HUES48 (cell line): ENCODE measurements around the gene PKIG.
"Not testable (repeated sequence)": the region's sequence is repeated elsewhere in the genome, so short reads cannot be mapped to it uniquely, and the experiment has no call there.

Source experiments
- H3K27ac ChIP-seq: one replicate; pipeline ENCODE4 v1.7.0; 2013; ENCODE audit warnings: low read depth, low read length, inconsistent platforms
- H3K27me3 ChIP-seq: 2 replicates; pipeline ENCODE4 v1.6.1; 2013; ENCODE audit warnings: mild to moderate bottlenecking, low read length; ENCODE audit not compliant: control insufficient read depth, insufficient read depth
- H3K36me3 ChIP-seq: 2 replicates; pipeline ENCODE4 v1.6.1; 2013; ENCODE audit warnings: low read length; ENCODE audit not compliant: control insufficient read depth, insufficient read depth
- H3K4me1 ChIP-seq: 2 replicates; pipeline ENCODE4 v1.6.1; 2013; ENCODE audit warnings: mild to moderate bottlenecking, low read length; ENCODE audit not compliant: control insufficient read depth, insufficient read depth
- H3K4me3 ChIP-seq: 2 replicates; pipeline ENCODE4 v1.5.1; 2013; ENCODE audit warnings: mild to moderate bottlenecking, low read depth, low read length
- H3K9ac ChIP-seq: 2 replicates; pipeline ENCODE4 v1.6.1; 2013; ENCODE audit warnings: mild to moderate bottlenecking, low read depth, low read length, moderate library complexity
- H3K9me3 ChIP-seq: 2 replicates; pipeline ENCODE4 v1.6.1; 2013; ENCODE audit warnings: low read length; ENCODE audit not compliant: control insufficient read depth, insufficient read depth

PKIG gene

GRCh38 chr20:44549123-44549522 is 33.3 kb upstream of the PKIG start:
- Histone ChIP-seq H3K36me3 (no peaks in the 10 kb centered on the region), H3K4me3 (no peak overlapping the region), H3K9me3 (no peaks in the 10 kb centered on the region), H3K27me3 (no peaks in the 10 kb centered on the region), H3K9ac (no peak overlapping the region), H3K4me1 (0 out of 2 replicates have a peak, but pooled peaks cover 4% of the 10 kb centered on the region), H3K27ac (no peak overlapping the region)

GRCh38 chr20:44552050-44552449 is 30.3 kb upstream of the PKIG start:
- Histone ChIP-seq H3K4me3 (no peak overlapping the region), H3K9ac (no peak overlapping the region), H3K9me3 (no peaks in the 10 kb centered on the region), H3K4me1 (0 out of 2 replicates have a peak, but pooled peaks cover 4% of the 10 kb centered on the region), H3K36me3 (no peaks in the 10 kb centered on the region), H3K27ac (no peak overlapping the region), H3K27me3 (no peaks in the 10 kb centered on the region)

- no peak overlapping the region for H3K4me3 ChIP-seq
- H3K27me3 ChIP-seq, result no peaks in the 10 kb centered on the region
- H3K9ac ChIP-seq, result no peak overlapping the region
- 0 out of 2 replicates have a peak, but pooled peaks cover 4% of the 10 kb centered on the region for H3K4me1 ChIP-seq
- H3K9me3 ChIP-seq, result no peaks in the 10 kb centered on the region
- H3K27ac ChIP-seq, result peak overlapping the region; percentile 39
- H3K36me3 ChIP-seq, result no peaks in the 10 kb centered on the region
These were observed 29.8 kb upstream of the PKIG start for GRCh38 chr20:44552568-44552949.

GRCh38 chr20:44552950-44553908 is 29.1 kb upstream of the PKIG start:
- H3K4me3 ChIP-seq, result no peak overlapping the region
- H3K4me1 ChIP-seq, result 0 out of 2 replicates have a peak, but pooled peaks cover 3% of the 10 kb centered on the region
- H3K9me3 ChIP-seq, result no peaks in the 10 kb centered on the region
- H3K9ac ChIP-seq, result no peak overlapping the region
- no peaks in the 10 kb centered on the region for H3K27me3 ChIP-seq
- peak overlapping the region; percentile 39 for H3K27ac ChIP-seq
- H3K36me3 ChIP-seq, result no peaks in the 10 kb centered on the region

GRCh38 chr20:44559302-44559701 is 23.1 kb upstream of the PKIG start:
- Histone ChIP-seq H3K4me1 (no peaks in the 10 kb centered on the region), H3K36me3 (no peaks in the 10 kb centered on the region), H3K9ac (no peak overlapping the region), H3K4me3 (no peak overlapping the region), H3K27ac (no peak overlapping the region), H3K9me3 (no peaks in the 10 kb centered on the region), H3K27me3 (no peaks in the 10 kb centered on the region)

- Histone ChIP-seq H3K27ac (no peak overlapping the region), H3K4me1 (no peaks in the 10 kb centered on the region), H3K27me3 (no peaks in the 10 kb centered on the region), H3K36me3 (no peaks in the 10 kb centered on the region), H3K9ac (no peak overlapping the region), H3K4me3 (no peak overlapping the region), H3K9me3 (no peaks in the 10 kb centered on the region)
These were observed 22.1 kb upstream of the PKIG start for GRCh38 chr20:44560229-44560628.

GRCh38 chr20:44560818-44561217 is 21.6 kb upstream of the PKIG start:
- H3K4me1 ChIP-seq, H3K27ac ChIP-seq, H3K9ac ChIP-seq, H3K9me3 ChIP-seq, H3K27me3 ChIP-seq, H3K36me3 ChIP-seq, H3K4me3 ChIP-seq: not testable (repeated sequence)

- no peak overlapping the region for H3K4me3 ChIP-seq
- no peaks in the 10 kb centered on the region for H3K9me3 ChIP-seq
- no peak overlapping the region for H3K27ac ChIP-seq
- H3K9ac ChIP-seq, result no peak overlapping the region
- no peaks in the 10 kb centered on the region for H3K27me3 ChIP-seq
- H3K36me3 ChIP-seq, result no peaks in the 10 kb centered on the region
- no peaks in the 10 kb centered on the region for H3K4me1 ChIP-seq
These were observed 20.5 kb upstream of the PKIG start for GRCh38 chr20:44561876-44562275.

- no peaks in the 10 kb centered on the region for H3K9me3 ChIP-seq
- no peak overlapping the region for H3K27ac ChIP-seq
- no peaks in the 10 kb centered on the region for H3K36me3 ChIP-seq
- H3K4me1 ChIP-seq, result no peaks in the 10 kb centered on the region
- no peaks in the 10 kb centered on the region for H3K27me3 ChIP-seq
- no peak overlapping the region for H3K9ac ChIP-seq
- no peak overlapping the region for H3K4me3 ChIP-seq
These were observed 16.4 kb upstream of the PKIG start for GRCh38 chr20:44566018-44566417.

GRCh38 chr20:44566811-44567210 is 15.6 kb upstream of the PKIG start:
- Histone ChIP-seq H3K27ac (no peak overlapping the region), H3K27me3 (no peaks in the 10 kb centered on the region), H3K4me1 (no peaks in the 10 kb centered on the region), H3K9me3 (no peaks in the 10 kb centered on the region), H3K36me3 (no peaks in the 10 kb centered on the region), H3K9ac (no peak overlapping the region), H3K4me3 (no peak overlapping the region)

GRCh38 chr20:44570367-44570766 is 12.0 kb upstream of the PKIG start:
- no peaks in the 10 kb centered on the region for H3K4me1 ChIP-seq
- H3K4me3 ChIP-seq, result no peak overlapping the region
- H3K36me3 ChIP-seq, result no peaks in the 10 kb centered on the region
- H3K9me3 ChIP-seq, result no peaks in the 10 kb centered on the region
- H3K9ac ChIP-seq, result no peak overlapping the region
- no peak overlapping the region for H3K27ac ChIP-seq
- H3K27me3 ChIP-seq, result no peaks in the 10 kb centered on the region
